ENCODE data around the gene SH3PXD2A.

The SH3PXD2A gene

GRCh38 chr10:103812432-103812831 lies 42.9 kb downstream of the SH3PXD2A start:
- Mint-ChIP-seq H3K4me3 (no peak overlapping the region), H3K36me3 (no peaks in the 10 kb centered on the region), H3K9me3 (no peaks in the 10 kb centered on the region), H3K27ac (no peak overlapping the region), H3K4me1 (no peaks in the 10 kb centered on the region), H3K27me3 (peaks cover 21% of the 10 kb centered on the region)
- ATAC-seq (ENCODE audit: low read depth) (no peak), DNase-seq (ENCODE audit: low spot score in 2 of 2) (no peak)

- Mint-ChIP-seq H3K36me3 (no peaks in the 10 kb centered on the region), H3K4me1 (no peaks in the 10 kb centered on the region), H3K27ac (no peak overlapping the region), H3K9me3 (no peaks in the 10 kb centered on the region), H3K4me3 (no peak overlapping the region), H3K27me3 (peaks cover 21% of the 10 kb centered on the region)
- no peak for DNase-seq (ENCODE audit: low spot score in 2 of 2)
- no peak for ATAC-seq (ENCODE audit: low read depth)
Observed at GRCh38 chr10:103812004-103812403, 43.4 kb downstream of the SH3PXD2A start.

GRCh38 chr10:103811463-103811862 lies 43.9 kb downstream of the SH3PXD2A start:
- DNase-seq (ENCODE audit: low spot score in 2 of 2) (no peak), ATAC-seq (ENCODE audit: low read depth) (no peak)
- Mint-ChIP-seq H3K27me3 (peaks cover 21% of the 10 kb centered on the region), H3K27ac (no peak overlapping the region), H3K9me3 (no peaks in the 10 kb centered on the region), H3K36me3 (no peaks in the 10 kb centered on the region), H3K4me3 (no peak overlapping the region), H3K4me1 (no peaks in the 10 kb centered on the region)

- H3K4me3 Mint-ChIP-seq, result no peak overlapping the region
- no peak for DNase-seq (ENCODE audit: low spot score in 2 of 2)
- no peak for ATAC-seq (ENCODE audit: low read depth)
- H3K27ac Mint-ChIP-seq, result no peak overlapping the region
- peaks cover 13% of the 10 kb centered on the region for H3K27me3 Mint-ChIP-seq
- H3K4me1 Mint-ChIP-seq, result no peaks in the 10 kb centered on the region
- H3K36me3 Mint-ChIP-seq, result no peaks in the 10 kb centered on the region
- no peaks in the 10 kb centered on the region for H3K9me3 Mint-ChIP-seq
Observed at GRCh38 chr10:103808780-103809179, 46.6 kb downstream of the SH3PXD2A start.

GRCh38 chr10:103807996-103808395 lies 47.4 kb downstream of the SH3PXD2A start:
- Mint-ChIP-seq H3K36me3 (no peaks in the 10 kb centered on the region), H3K9me3 (no peaks in the 10 kb centered on the region), H3K4me3 (no peak overlapping the region), H3K27me3 (peaks cover 13% of the 10 kb centered on the region), H3K4me1 (no peaks in the 10 kb centered on the region), H3K27ac (no peak overlapping the region)
- DNase-seq (ENCODE audit: low spot score in 2 of 2) (no peak), ATAC-seq (ENCODE audit: low read depth) (no peak)

- H3K9me3 Mint-ChIP-seq, result no peaks in the 10 kb centered on the region
- no peak overlapping the region for H3K27ac Mint-ChIP-seq
- no peak overlapping the region for H3K4me3 Mint-ChIP-seq
- DNase-seq (ENCODE audit: low spot score in 2 of 2) (no peak), ATAC-seq (ENCODE audit: low read depth) (no peak)
- peaks cover 9% of the 10 kb centered on the region for H3K27me3 Mint-ChIP-seq
- H3K36me3 Mint-ChIP-seq, result no peaks in the 10 kb centered on the region
- no peaks in the 10 kb centered on the region for H3K4me1 Mint-ChIP-seq
Observed at GRCh38 chr10:103806395-103807187, 48.8 kb downstream of the SH3PXD2A start.

- H3K27ac Mint-ChIP-seq, result no peak overlapping the region
- no peak for DNase-seq (ENCODE audit: low spot score in 2 of 2)
Observed at GRCh38 chr10:103805781-103806180, 49.6 kb downstream of the SH3PXD2A start.

GRCh38 chr10:103804871-103805270 lies 50.5 kb downstream of the SH3PXD2A start:
- Mint-ChIP-seq H3K4me3 (no peak overlapping the region), H3K27me3 (no peaks in the 10 kb centered on the region), H3K36me3 (no peaks in the 10 kb centered on the region), H3K4me1 (peaks cover 4% of the 10 kb centered on the region), H3K9me3 (no peaks in the 10 kb centered on the region), H3K27ac (no peak overlapping the region)
- ATAC-seq (ENCODE audit: low read depth) (no peak), DNase-seq (ENCODE audit: low spot score in 2 of 2) (no peak)

More at GRCh38 chr10:103805781-103806180, 49.6 kb downstream of the SH3PXD2A start:
- H3K4me1 Mint-ChIP-seq, result peaks cover 3% of the 10 kb centered on the region
- no peaks in the 10 kb centered on the region for H3K36me3 Mint-ChIP-seq
- no peak overlapping the region for H3K4me3 Mint-ChIP-seq
- H3K9me3 Mint-ChIP-seq, result no peaks in the 10 kb centered on the region
- peaks cover 4% of the 10 kb centered on the region for H3K27me3 Mint-ChIP-seq
- ATAC-seq (ENCODE audit: low read depth), result no peak

- DNase-seq (ENCODE audit: low spot score in 2 of 2), result no peak
- Mint-ChIP-seq H3K9me3 (no peaks in the 10 kb centered on the region), H3K27ac (no peak overlapping the region), H3K4me1 (peaks cover 4% of the 10 kb centered on the region), H3K4me3 (no peak overlapping the region), H3K36me3 (no peaks in the 10 kb centered on the region), H3K27me3 (no peaks in the 10 kb centered on the region)
- no peak for ATAC-seq (ENCODE audit: low read depth)
Observed at GRCh38 chr10:103803941-103804340, 51.4 kb downstream of the SH3PXD2A start.

- DNase-seq (ENCODE audit: low spot score in 2 of 2), result no peak
- H3K4me3 Mint-ChIP-seq, result no peak overlapping the region
- peaks cover 4% of the 10 kb centered on the region for H3K4me1 Mint-ChIP-seq
- no peaks in the 10 kb centered on the region for H3K36me3 Mint-ChIP-seq
- H3K27ac Mint-ChIP-seq, result no peak overlapping the region
- ATAC-seq (ENCODE audit: low read depth), result no peak
- no peaks in the 10 kb centered on the region for H3K27me3 Mint-ChIP-seq
- no peaks in the 10 kb centered on the region for H3K9me3 Mint-ChIP-seq
Observed at GRCh38 chr10:103802637-103803353, 52.6 kb downstream of the SH3PXD2A start.

- H3K9me3 Mint-ChIP-seq, result no peaks in the 10 kb centered on the region
- no peak overlapping the region for H3K4me3 Mint-ChIP-seq
- H3K4me1 Mint-ChIP-seq, result peaks cover 4% of the 10 kb centered on the region
- H3K36me3 Mint-ChIP-seq, result no peaks in the 10 kb centered on the region
- no peak overlapping the region for H3K27ac Mint-ChIP-seq
- DNase-seq (ENCODE audit: low spot score in 2 of 2) (no peak), ATAC-seq (ENCODE audit: low read depth) (no peak)
- H3K27me3 Mint-ChIP-seq, result no peaks in the 10 kb centered on the region
Observed at GRCh38 chr10:103802081-103802480, 53.3 kb downstream of the SH3PXD2A start.

GRCh38 chr10:103800789-103801540 lies 54.4 kb downstream of the SH3PXD2A start:
- Mint-ChIP-seq H3K9me3 (no peaks in the 10 kb centered on the region), H3K4me1 (peaks cover 4% of the 10 kb centered on the region), H3K36me3 (no peaks in the 10 kb centered on the region), H3K4me3 (no peak overlapping the region), H3K27me3 (peaks cover 2% of the 10 kb centered on the region), H3K27ac (no peak overlapping the region)
- no peak for ATAC-seq (ENCODE audit: low read depth)
- DNase-seq (ENCODE audit: low spot score in 2 of 2), result no peak

GRCh38 chr10:103800089-103800488 lies 55.3 kb downstream of the SH3PXD2A start:
- H3K36me3 Mint-ChIP-seq, result no peaks in the 10 kb centered on the region

GRCh38 chr10:103799341-103799740 lies 56.0 kb downstream of the SH3PXD2A start:
- ATAC-seq (ENCODE audit: low read depth), result no peak
- Mint-ChIP-seq H3K27me3 (peaks cover 4% of the 10 kb centered on the region), H3K4me3 (no peak overlapping the region), H3K4me1 (peaks cover 7% of the 10 kb centered on the region), H3K36me3 (no peaks in the 10 kb centered on the region), H3K27ac (no peak overlapping the region), H3K9me3 (no peaks in the 10 kb centered on the region)
- DNase-seq (ENCODE audit: low spot score in 2 of 2), result no peak

More at GRCh38 chr10:103800089-103800488, 55.3 kb downstream of the SH3PXD2A start:
- Mint-ChIP-seq H3K9me3 (no peaks in the 10 kb centered on the region), H3K27ac (no peak overlapping the region), H3K27me3 (peaks cover 4% of the 10 kb centered on the region), H3K4me1 (peaks cover 7% of the 10 kb centered on the region), H3K4me3 (no peak overlapping the region)
- no peak for DNase-seq (ENCODE audit: low spot score in 2 of 2)
- no peak for ATAC-seq (ENCODE audit: low read depth)
